Activated CD4-positive, alpha-beta T cell treated with anti-CD3 and anti-CD28 coated beads, Interleukin-2, amount 10 ng/mL, durations not matched to agents 7 days and 5 days (primary cell): ENCODE data around the gene RPS6KA2. TPM values are rescaled to one million over a fixed set of nuclear protein-coding genes. Genes with fewer than 3 reads are reported as not detected.
"Not testable (repeated sequence)": the region's sequence is repeated elsewhere in the genome, so short reads cannot be mapped to it uniquely, and the experiment has no call there.

Source experiments
- CTCF ChIA-PET: fragments of 350-600 bp; sonication (Branson Sonifier 250); formaldehyde crosslinking; loops from one replicate; lab custom pipeline; 2021; ENCODE audit warnings: antibody characterized with exemption; lab: Charles Lee
- POLR2A ChIA-PET: fragments of 350-600 bp; sonication (Branson Sonifier 250); formaldehyde crosslinking; loops from one replicate; lab custom pipeline; 2021; ENCODE audit warnings: antibody characterized with exemption; lab: Charles Lee
- DNase-seq: peaks from one replicate; pipeline ENCODE4 v3.0.0-alpha.2; 2020
- H3K27ac Mint-ChIP-seq: one replicate; pipeline ENCODE4 v1.8.0; 2021; ENCODE audit warnings: mild to moderate bottlenecking, moderate library complexity, mixed read lengths
- H3K27me3 Mint-ChIP-seq: one replicate; pipeline ENCODE4 v1.8.0; 2021; ENCODE audit warnings: mixed read lengths
- H3K36me3 Mint-ChIP-seq: one replicate; pipeline ENCODE4 v1.8.0; 2021; ENCODE audit warnings: low read depth, mixed read lengths
- H3K4me1 Mint-ChIP-seq: one replicate; pipeline ENCODE4 v1.8.0; 2021; ENCODE audit warnings: mixed read lengths
- H3K4me3 Mint-ChIP-seq: one replicate; pipeline ENCODE4 v1.8.0; 2021; ENCODE audit warnings: mild to moderate bottlenecking, moderate library complexity, mixed read lengths
- H3K9me3 Mint-ChIP-seq: one replicate; pipeline ENCODE4 v1.8.0; 2021; ENCODE audit warnings: mixed read lengths
- total RNA-seq, 2 experiments: library from RNA; stranded (reverse); gene quantifications; one replicate each; pipeline ENCODE4 v1.2.3, GENCODE V29; 2021

RPS6KA2 gene
- total RNA-seq, 2 experiments from 2014 or later = 3.6 to 4.0 TPM

DNA sequence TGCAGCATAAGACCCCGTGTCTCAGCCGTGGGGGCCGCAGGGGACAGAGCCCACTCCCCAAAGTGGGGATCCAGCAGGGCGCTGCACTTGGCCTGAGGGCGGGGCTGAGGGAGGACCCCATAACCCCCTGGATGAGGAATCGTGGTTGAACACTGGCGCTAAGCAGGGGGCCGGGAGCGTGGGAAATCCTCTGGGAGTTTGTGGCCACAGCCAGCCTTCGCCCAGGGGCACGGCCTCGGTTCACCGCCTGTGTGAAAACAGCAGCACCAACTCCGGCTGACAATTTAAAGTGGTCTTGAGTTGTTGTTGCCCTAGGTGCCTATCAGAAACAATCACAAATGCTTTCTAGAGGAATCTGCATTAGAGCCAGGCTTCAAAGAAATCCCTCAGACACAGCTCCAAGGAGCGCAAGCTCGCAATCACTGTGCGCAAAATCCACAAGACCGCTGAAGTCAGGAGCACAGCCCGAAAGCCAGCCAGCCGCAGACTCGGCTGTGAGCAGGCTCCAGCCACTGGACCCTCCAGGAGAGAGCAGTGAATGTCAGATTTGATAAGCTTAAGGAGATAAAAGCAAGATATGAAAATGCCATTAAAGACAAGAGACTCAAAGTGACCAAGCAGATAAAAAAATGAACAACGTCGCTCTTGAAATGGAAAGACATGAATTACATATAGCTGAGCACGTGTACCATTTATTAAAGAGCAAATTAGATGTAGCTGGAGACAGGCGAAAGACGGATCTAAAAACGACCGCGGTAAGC, 10.9 kb upstream of the RPS6KA2 start:
- peaks cover 13% of the 10 kb centered on the region for H3K4me1 Mint-ChIP-seq
- POLR2A ChIA-PET = no interaction called here
- CTCF ChIA-PET = interaction anchor here (1.5 kb wide), 1 partner anchor 137 kb away, joined by 3 read pairs; no protein-coding TSS in a partner anchor
- H3K27ac Mint-ChIP-seq = no peak overlapping the region
- DNase-seq = no peak
- peaks cover 39% of the 10 kb centered on the region for H3K27me3 Mint-ChIP-seq
- H3K9me3 Mint-ChIP-seq = no peaks in the 10 kb centered on the region
- H3K36me3 Mint-ChIP-seq = no peaks in the 10 kb centered on the region
- no peak overlapping the region for H3K4me3 Mint-ChIP-seq

DNA sequence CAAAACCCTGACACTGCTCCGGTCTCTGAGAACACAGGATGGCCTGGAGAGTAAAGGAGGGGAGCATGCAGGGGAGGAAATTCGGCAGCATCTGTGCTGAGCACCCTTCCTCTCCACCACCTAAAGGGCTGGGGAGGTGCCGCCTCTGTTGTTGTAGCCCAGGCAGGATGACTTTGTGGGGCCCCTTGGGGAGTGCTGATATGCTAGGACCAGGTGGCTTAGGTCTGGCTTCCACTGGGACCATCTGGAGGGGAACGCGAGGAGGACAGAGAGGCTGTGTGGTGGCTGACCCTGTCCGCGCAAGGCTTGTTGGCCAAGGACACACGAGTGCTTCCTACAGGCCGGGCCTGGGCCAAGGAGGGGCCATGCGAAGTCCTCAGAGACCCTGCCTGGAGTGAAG, 9.9 kb upstream of the RPS6KA2 start:
- Mint-ChIP-seq H3K36me3 (no peaks in the 10 kb centered on the region), H3K27ac (no peak overlapping the region), H3K4me1 (peaks cover 13% of the 10 kb centered on the region), H3K4me3 (no peak overlapping the region), H3K27me3 (peaks cover 33% of the 10 kb centered on the region), H3K9me3 (no peaks in the 10 kb centered on the region)
- CTCF ChIA-PET = interaction anchor here (0.9 kb wide), 1 partner anchor 20 kb away, joined by 3 read pairs; no protein-coding TSS in a partner anchor
- POLR2A ChIA-PET = no interaction called here
- no peak for DNase-seq

GRCh38 chr6:166636191-166636933, 9.3 kb upstream of the RPS6KA2 start:
- POLR2A ChIA-PET = no interaction called here
- H3K4me1 Mint-ChIP-seq = peaks cover 13% of the 10 kb centered on the region
- no peaks in the 10 kb centered on the region for H3K36me3 Mint-ChIP-seq
- H3K9me3 Mint-ChIP-seq = no peaks in the 10 kb centered on the region
- CTCF ChIA-PET = interaction anchor here (0.9 kb wide), 1 partner anchor 21 kb away, joined by 3 read pairs; no protein-coding TSS in a partner anchor
- peaks cover 29% of the 10 kb centered on the region for H3K27me3 Mint-ChIP-seq
- no peak for DNase-seq
- H3K4me3 Mint-ChIP-seq = no peak overlapping the region
- H3K27ac Mint-ChIP-seq = no peak overlapping the region

- DNase-seq = no peak
- Mint-ChIP-seq H3K27ac (no peak overlapping the region), H3K27me3 (peaks cover 23% of the 10 kb centered on the region), H3K4me3 (no peak overlapping the region), H3K36me3 (no peaks in the 10 kb centered on the region), H3K4me1 (peaks cover 8% of the 10 kb centered on the region), H3K9me3 (no peaks in the 10 kb centered on the region)
- ChIA-PET POLR2A (no interaction called here), CTCF (no interaction called here)
These were observed 8.2 kb upstream of the RPS6KA2 start for GRCh38 chr6:166635013-166635970.

DNA sequence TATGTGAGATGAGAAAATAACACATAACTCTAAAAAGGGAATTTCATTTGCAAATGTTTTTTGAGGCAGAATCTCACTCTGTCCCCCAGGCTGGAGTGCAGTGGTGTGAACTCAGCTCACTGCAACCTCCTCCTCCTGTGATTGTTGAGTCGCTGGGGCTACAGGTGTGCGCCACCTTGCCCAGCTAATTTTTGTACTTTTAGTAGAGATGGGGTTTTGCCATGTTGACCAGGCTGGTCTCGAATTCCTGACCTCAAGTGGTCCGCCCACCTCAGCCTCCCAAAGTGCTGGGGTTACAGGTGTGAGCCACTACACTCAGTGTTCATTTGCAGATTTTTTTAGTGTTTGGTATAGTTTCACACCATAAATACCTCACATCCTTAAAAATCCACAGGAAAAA, 7.5 kb upstream of the RPS6KA2 start:
- CTCF ChIA-PET, H3K27ac Mint-ChIP-seq: not testable (repeated sequence)
- POLR2A ChIA-PET = interaction anchor here (0.6 kb wide), 1 partner anchor 240 kb away, joined by 3 read pairs; no protein-coding TSS in a partner anchor

DNA sequence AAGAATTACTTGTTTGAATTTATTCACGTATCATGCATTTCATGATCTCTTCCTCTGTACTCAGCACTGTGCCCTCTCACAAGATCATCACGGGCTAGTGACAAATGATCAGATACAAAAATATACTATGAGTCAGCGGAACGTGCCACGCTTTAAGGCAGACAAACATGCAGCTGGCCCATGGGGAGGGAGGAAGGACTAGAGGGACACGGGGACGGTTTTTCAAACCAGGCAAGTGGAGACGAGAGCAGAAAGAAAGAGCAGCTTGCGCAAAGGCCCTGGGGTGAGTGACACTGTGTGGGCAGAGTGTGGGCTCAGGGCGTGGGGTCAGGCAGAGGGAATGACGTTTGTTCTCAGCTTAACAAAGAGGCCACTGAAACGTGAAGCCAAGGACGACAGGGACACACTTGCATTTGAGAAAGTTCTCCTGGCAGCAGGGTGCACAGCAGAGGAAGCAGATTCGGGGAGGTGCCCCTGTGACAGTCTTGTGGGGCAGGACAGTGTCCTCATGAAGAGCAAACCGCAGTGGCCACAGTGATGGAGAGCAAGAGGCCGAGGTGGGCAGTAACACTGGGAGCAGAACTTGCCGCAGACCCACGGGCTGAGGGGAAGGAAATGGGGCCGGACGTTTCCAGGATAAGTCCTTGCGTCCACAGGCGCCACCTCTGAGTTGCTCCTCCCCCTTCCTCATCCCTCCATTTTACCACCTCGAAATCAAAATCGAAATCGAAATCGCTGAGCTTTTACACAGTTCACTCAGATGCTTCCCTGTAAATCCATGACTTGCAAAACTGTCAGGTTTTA, 6.9 kb upstream of the RPS6KA2 start:
- H3K9me3 Mint-ChIP-seq = no peaks in the 10 kb centered on the region
- H3K4me1 Mint-ChIP-seq = peaks cover 6% of the 10 kb centered on the region
- POLR2A ChIA-PET = interaction anchor here (0.6 kb wide), 1 partner anchor 239 kb away, joined by 3 read pairs; no protein-coding TSS in a partner anchor
- no peak overlapping the region for H3K4me3 Mint-ChIP-seq
- no peak overlapping the region for H3K27ac Mint-ChIP-seq
- H3K27me3 Mint-ChIP-seq = peaks cover 23% of the 10 kb centered on the region
- CTCF ChIA-PET = no interaction called here
- H3K36me3 Mint-ChIP-seq = no peaks in the 10 kb centered on the region
- DNase-seq = no peak

More for the DNA sequence above, 7.5 kb upstream of the RPS6KA2 start:
- H3K9me3 Mint-ChIP-seq, H3K4me1 Mint-ChIP-seq, H3K36me3 Mint-ChIP-seq, DNase-seq, H3K4me3 Mint-ChIP-seq: not testable (repeated sequence)
- H3K27me3 Mint-ChIP-seq = peaks cover 24% of the 10 kb centered on the region

DNA sequence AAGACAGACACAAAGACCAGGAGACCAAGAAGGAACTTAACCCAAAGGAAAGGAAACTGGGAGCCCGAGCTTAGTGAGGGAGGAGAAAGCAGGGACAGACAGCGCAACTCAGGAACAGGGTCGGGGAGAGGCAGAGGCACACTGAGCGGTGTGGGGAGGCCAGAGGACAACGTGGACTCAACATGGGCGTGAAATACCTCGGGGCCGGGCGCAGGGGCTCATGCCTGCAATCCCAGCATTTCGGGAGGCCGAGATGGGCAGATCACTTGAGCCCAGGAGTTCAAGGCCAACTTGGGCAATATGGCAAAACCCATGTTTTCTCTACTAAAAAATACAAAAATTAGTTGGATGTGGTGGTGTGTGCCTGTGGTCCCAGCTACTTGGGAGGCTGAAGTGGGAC, 5.7 kb upstream of the RPS6KA2 start:
- Mint-ChIP-seq H3K27ac (no peak overlapping the region), H3K4me1 (peaks cover 14% of the 10 kb centered on the region), H3K9me3 (no peaks in the 10 kb centered on the region), H3K4me3 (no peak overlapping the region), H3K36me3 (no peaks in the 10 kb centered on the region), H3K27me3 (peaks cover 20% of the 10 kb centered on the region)
- ChIA-PET CTCF (interaction anchor here (0.7 kb wide), 2 partner anchors 30 to 842 kb away, joined by 3 read pairs; no protein-coding TSS in a partner anchor), POLR2A (no interaction called here)
- DNase-seq = no peak

DNA sequence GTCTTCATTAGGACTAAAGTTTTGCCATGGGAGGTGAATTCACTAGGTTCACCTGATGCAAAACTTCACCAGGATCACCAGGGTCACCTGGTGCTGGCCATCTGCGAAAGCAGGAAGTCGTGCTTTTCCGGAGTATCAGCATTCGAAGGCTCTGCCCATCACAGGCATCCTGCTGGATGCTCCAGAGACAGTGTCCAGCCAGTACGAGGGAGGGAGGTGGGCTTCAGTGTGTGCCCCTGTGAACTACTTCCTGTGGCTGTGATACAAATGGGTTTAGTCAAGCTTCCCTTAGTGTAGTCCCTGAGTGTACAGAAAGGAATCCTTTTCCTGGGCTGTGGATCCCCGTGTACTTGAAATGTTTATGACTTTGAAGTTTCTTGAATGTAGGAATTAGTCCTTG, 3.4 kb upstream of the RPS6KA2 start:
- no peaks in the 10 kb centered on the region for H3K36me3 Mint-ChIP-seq
- no peak for DNase-seq
- no peak overlapping the region for H3K27ac Mint-ChIP-seq
- ChIA-PET POLR2A (no interaction called here), CTCF (no interaction called here)
- H3K4me1 Mint-ChIP-seq = peaks cover 24% of the 10 kb centered on the region
- H3K27me3 Mint-ChIP-seq = peaks cover 25% of the 10 kb centered on the region
- H3K9me3 Mint-ChIP-seq = no peaks in the 10 kb centered on the region
- no peak overlapping the region for H3K4me3 Mint-ChIP-seq

DNA sequence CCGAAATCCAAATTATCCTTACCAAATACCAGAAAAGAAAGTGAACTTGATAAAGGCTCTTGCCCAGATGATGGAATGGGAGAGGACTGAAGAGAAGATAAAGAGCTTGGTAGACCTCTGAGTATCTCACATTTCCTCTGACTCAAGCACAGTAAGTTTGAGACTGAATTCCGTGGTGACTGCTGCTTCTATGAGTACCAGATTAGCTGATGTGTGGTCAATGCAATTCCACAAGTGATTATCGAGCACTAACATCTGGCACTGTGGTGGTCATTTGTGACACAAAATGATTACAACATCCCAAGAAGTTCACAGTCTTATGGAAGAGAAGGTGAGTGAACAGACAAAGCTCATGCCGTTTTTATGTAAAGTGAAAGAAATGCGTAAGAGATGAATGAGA, 2.6 kb upstream of the RPS6KA2 start:
- H3K27me3 Mint-ChIP-seq = peaks cover 32% of the 10 kb centered on the region

DNA sequence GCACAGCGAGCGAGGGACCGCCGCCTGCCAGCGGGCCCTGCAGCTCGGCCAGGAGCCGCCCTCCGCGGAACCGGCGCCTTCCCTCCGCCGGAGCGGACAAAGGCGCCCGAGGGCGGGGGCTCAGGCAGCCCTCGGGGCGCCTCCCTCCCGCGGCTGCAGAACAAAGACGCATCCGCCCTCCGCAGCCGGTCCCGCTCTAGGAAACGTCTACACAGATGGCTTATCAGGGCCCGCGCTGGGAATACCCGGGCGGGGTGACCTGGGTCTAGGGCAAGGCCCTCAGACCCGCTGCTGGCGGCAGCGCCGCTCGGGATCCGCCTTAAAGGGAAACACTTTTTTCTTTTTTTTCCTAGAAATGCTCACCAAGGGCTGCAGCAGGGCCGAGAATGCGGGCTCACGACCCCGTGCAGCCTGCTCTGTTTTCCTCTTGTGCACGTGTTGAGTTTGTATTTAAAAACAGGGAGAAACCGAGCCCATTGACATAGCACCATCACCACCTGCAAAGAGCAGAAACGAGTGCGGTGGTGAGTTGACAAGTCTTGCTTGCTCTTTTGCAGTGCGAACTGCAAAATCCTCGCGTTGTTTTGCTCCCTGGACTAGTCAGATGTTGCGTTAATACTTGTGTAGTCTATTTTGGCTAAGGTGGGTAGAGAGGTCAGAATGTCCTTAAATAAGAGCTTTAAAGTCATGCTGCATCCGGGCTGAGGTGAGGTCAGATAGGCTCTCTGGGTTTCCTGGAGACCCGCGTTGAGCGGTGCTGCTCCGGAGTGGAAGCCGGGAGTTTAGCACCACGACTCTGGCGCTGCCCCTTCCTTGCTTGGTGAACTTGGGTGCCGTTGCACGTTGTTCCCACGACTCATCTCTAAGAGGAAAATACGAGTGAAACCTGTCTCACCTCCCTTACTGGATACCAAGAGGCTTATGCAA, 1.1 kb upstream of the RPS6KA2 start:
- ChIA-PET POLR2A (no interaction called here), CTCF (interaction anchor here (1.6 kb wide), 1 partner anchor 50 kb away, joined by 3 read pairs; no protein-coding TSS in a partner anchor)
- peak; percentile 63 for DNase-seq
- H3K9me3 Mint-ChIP-seq = no peaks in the 10 kb centered on the region
- peaks cover 24% of the 10 kb centered on the region for H3K4me1 Mint-ChIP-seq
- H3K27me3 Mint-ChIP-seq = peaks cover 33% of the 10 kb centered on the region
- H3K4me3 Mint-ChIP-seq = peak overlapping the region; percentile 89
- H3K27ac Mint-ChIP-seq = peak overlapping the region; percentile 94
- no peaks in the 10 kb centered on the region for H3K36me3 Mint-ChIP-seq

More for the DNA sequence above, 2.6 kb upstream of the RPS6KA2 start:
- Mint-ChIP-seq H3K4me1 (peaks cover 24% of the 10 kb centered on the region), H3K36me3 (no peaks in the 10 kb centered on the region), H3K27ac (no peak overlapping the region), H3K9me3 (no peaks in the 10 kb centered on the region), H3K4me3 (no peak overlapping the region)
- ChIA-PET POLR2A (no interaction called here), CTCF (no interaction called here)
- no peak for DNase-seq
